ENCODE results near the gene CCR6. TPM values are rescaled to one million over a fixed set of nuclear protein-coding genes. Genes with fewer than 3 reads are reported as not detected.

The CCR6 gene
- total and polyA plus RNA-seq, 4 donors = 0.17 TPM; not detected in 3

GRCh38 chr6:167139761-167140160 is 16.9 kb downstream of the CCR6 start:
- WGBS (ENCODE audit: insufficient coverage) = no CpG with 5 or more reads among the region's 4 CpGs

GRCh38 chr6:167140589-167141474 is 17.9 kb downstream of the CCR6 start:
- WGBS (ENCODE audit: insufficient coverage) = 25% methylated on average over 7 of the region's 10 CpGs
- H3K4me1 ChIP-seq (ENCODE audit: control insufficient read depth, insufficient read depth, low read length) = peaks cover 15% of the 10 kb centered on the region
- peak overlapping the region; percentile 58 for H3K27ac ChIP-seq (ENCODE audit: low read depth, low read length)
- H3K36me3 ChIP-seq (ENCODE audit: control insufficient read depth, insufficient read depth, low read length) = no peaks in the 10 kb centered on the region
- H3K4me3 ChIP-seq (ENCODE audit: low read depth, low read length) = no peak overlapping the region
- no peaks in the 10 kb centered on the region for H3K27me3 ChIP-seq (ENCODE audit: control insufficient read depth, insufficient read depth, low read length)
- DNase-seq (ENCODE audit: low read depth in 4 of 6, low spot score in 6 of 6) = peak in 2 of 6 donors; percentile 48 to 73
- H3K9me3 ChIP-seq (ENCODE audit: control insufficient read depth, insufficient read depth, low read length) = no peaks in the 10 kb centered on the region

More at GRCh38 chr6:167139761-167140160, 16.9 kb downstream of the CCR6 start:
- H3K4me3 ChIP-seq (ENCODE audit: low read depth, low read length) = no peak overlapping the region
- no peaks in the 10 kb centered on the region for H3K9me3 ChIP-seq (ENCODE audit: control insufficient read depth, insufficient read depth, low read length)
- H3K36me3 ChIP-seq (ENCODE audit: control insufficient read depth, insufficient read depth, low read length) = no peaks in the 10 kb centered on the region
- DNase-seq (ENCODE audit: low read depth in 4 of 6, low spot score in 6 of 6) = no peak
- no peak overlapping the region for H3K27ac ChIP-seq (ENCODE audit: low read depth, low read length)
- H3K27me3 ChIP-seq (ENCODE audit: control insufficient read depth, insufficient read depth, low read length) = no peaks in the 10 kb centered on the region
- peaks cover 15% of the 10 kb centered on the region for H3K4me1 ChIP-seq (ENCODE audit: control insufficient read depth, insufficient read depth, low read length)

GRCh38 chr6:167141667-167142432 is 19.0 kb downstream of the CCR6 start:
- no peaks in the 10 kb centered on the region for H3K27me3 ChIP-seq (ENCODE audit: control insufficient read depth, insufficient read depth, low read length)
- peak in 2 of 6 donors; percentile 55 to 76 for DNase-seq (ENCODE audit: low read depth in 4 of 6, low spot score in 6 of 6)
- H3K27ac ChIP-seq (ENCODE audit: low read depth, low read length) = peak overlapping the region; percentile 58
- no peaks in the 10 kb centered on the region for H3K9me3 ChIP-seq (ENCODE audit: control insufficient read depth, insufficient read depth, low read length)
- H3K4me3 ChIP-seq (ENCODE audit: low read depth, low read length) = no peak overlapping the region
- H3K36me3 ChIP-seq (ENCODE audit: control insufficient read depth, insufficient read depth, low read length) = no peaks in the 10 kb centered on the region
- peaks cover 18% of the 10 kb centered on the region for H3K4me1 ChIP-seq (ENCODE audit: control insufficient read depth, insufficient read depth, low read length)
- 52% methylated on average over 10 of the region's 18 CpGs for WGBS (ENCODE audit: insufficient coverage)

GRCh38 chr6:167142433-167142761 is 19.5 kb downstream of the CCR6 start:
- WGBS (ENCODE audit: insufficient coverage) = no CpG with 5 or more reads among the region's 4 CpGs
- Histone ChIP-seq H3K4me1 (ENCODE audit: control insufficient read depth, insufficient read depth, low read length) (peaks cover 23% of the 10 kb centered on the region), H3K27ac (ENCODE audit: low read depth, low read length) (no peak overlapping the region), H3K27me3 (ENCODE audit: control insufficient read depth, insufficient read depth, low read length) (no peaks in the 10 kb centered on the region), H3K9me3 (ENCODE audit: control insufficient read depth, insufficient read depth, low read length) (no peaks in the 10 kb centered on the region), H3K4me3 (ENCODE audit: low read depth, low read length) (no peak overlapping the region), H3K36me3 (ENCODE audit: control insufficient read depth, insufficient read depth, low read length) (no peaks in the 10 kb centered on the region)
- DNase-seq (ENCODE audit: low read depth in 4 of 6, low spot score in 6 of 6) = no peak

- Histone ChIP-seq H3K36me3 (ENCODE audit: control insufficient read depth, insufficient read depth, low read length) (no peaks in the 10 kb centered on the region), H3K9me3 (ENCODE audit: control insufficient read depth, insufficient read depth, low read length) (no peaks in the 10 kb centered on the region), H3K27me3 (ENCODE audit: control insufficient read depth, insufficient read depth, low read length) (no peaks in the 10 kb centered on the region), H3K27ac (ENCODE audit: low read depth, low read length) (no peak overlapping the region), H3K4me1 (ENCODE audit: control insufficient read depth, insufficient read depth, low read length) (peaks cover 24% of the 10 kb centered on the region), H3K4me3 (ENCODE audit: low read depth, low read length) (no peak overlapping the region)
- 89% methylated on average over 9 of the region's 9 CpGs for WGBS (ENCODE audit: insufficient coverage)
- no peak for DNase-seq (ENCODE audit: low read depth in 4 of 6, low spot score in 6 of 6)
Measured at GRCh38 chr6:167143041-167143440, 20.1 kb downstream of the CCR6 start.

- H3K9me3 ChIP-seq (ENCODE audit: control insufficient read depth, insufficient read depth, low read length) = no peaks in the 10 kb centered on the region
- H3K36me3 ChIP-seq (ENCODE audit: control insufficient read depth, insufficient read depth, low read length) = no peaks in the 10 kb centered on the region
- H3K27ac ChIP-seq (ENCODE audit: low read depth, low read length) = no peak overlapping the region
- H3K27me3 ChIP-seq (ENCODE audit: control insufficient read depth, insufficient read depth, low read length) = no peaks in the 10 kb centered on the region
- H3K4me1 ChIP-seq (ENCODE audit: control insufficient read depth, insufficient read depth, low read length) = peaks cover 22% of the 10 kb centered on the region
- H3K4me3 ChIP-seq (ENCODE audit: low read depth, low read length) = no peak overlapping the region
- WGBS (ENCODE audit: insufficient coverage) = 92% methylated on average over 10 of the region's 12 CpGs
- no peak for DNase-seq (ENCODE audit: low read depth in 4 of 6, low spot score in 6 of 6)
Measured at GRCh38 chr6:167145461-167145860, 22.6 kb downstream of the CCR6 start.

- Histone ChIP-seq H3K27ac (ENCODE audit: low read depth, low read length) (no peak overlapping the region), H3K4me3 (ENCODE audit: low read depth, low read length) (no peak overlapping the region), H3K9me3 (ENCODE audit: control insufficient read depth, insufficient read depth, low read length) (no peaks in the 10 kb centered on the region), H3K4me1 (ENCODE audit: control insufficient read depth, insufficient read depth, low read length) (peaks cover 17% of the 10 kb centered on the region), H3K36me3 (ENCODE audit: control insufficient read depth, insufficient read depth, low read length) (no peaks in the 10 kb centered on the region), H3K27me3 (ENCODE audit: control insufficient read depth, insufficient read depth, low read length) (no peaks in the 10 kb centered on the region)
- WGBS (ENCODE audit: insufficient coverage) = 40% methylated on average over 2 of the region's 15 CpGs
- peak in 2 of 6 donors; percentile 46 to 53 for DNase-seq (ENCODE audit: low read depth in 4 of 6, low spot score in 6 of 6)
Measured at GRCh38 chr6:167146135-167146534, 23.2 kb downstream of the CCR6 start.

- DNase-seq (ENCODE audit: low read depth in 4 of 6, low spot score in 6 of 6) = peak in 2 of 6 donors; percentile 35 to 59
- H3K4me1 ChIP-seq (ENCODE audit: control insufficient read depth, insufficient read depth, low read length) = peaks cover 9% of the 10 kb centered on the region
- no peaks in the 10 kb centered on the region for H3K27me3 ChIP-seq (ENCODE audit: control insufficient read depth, insufficient read depth, low read length)
- H3K36me3 ChIP-seq (ENCODE audit: control insufficient read depth, insufficient read depth, low read length) = no peaks in the 10 kb centered on the region
- H3K9me3 ChIP-seq (ENCODE audit: control insufficient read depth, insufficient read depth, low read length) = no peaks in the 10 kb centered on the region
- no peak overlapping the region for H3K27ac ChIP-seq (ENCODE audit: low read depth, low read length)
- WGBS (ENCODE audit: insufficient coverage) = 16% methylated on average over 16 of the region's 16 CpGs
- no peak overlapping the region for H3K4me3 ChIP-seq (ENCODE audit: low read depth, low read length)
Measured at GRCh38 chr6:167146977-167147376, 24.1 kb downstream of the CCR6 start.

GRCh38 chr6:167148021-167148420 is 25.1 kb downstream of the CCR6 start:
- Histone ChIP-seq H3K4me1 (ENCODE audit: control insufficient read depth, insufficient read depth, low read length) (peaks cover 9% of the 10 kb centered on the region), H3K27me3 (ENCODE audit: control insufficient read depth, insufficient read depth, low read length) (no peaks in the 10 kb centered on the region), H3K27ac (ENCODE audit: low read depth, low read length) (no peak overlapping the region), H3K4me3 (ENCODE audit: low read depth, low read length) (no peak overlapping the region), H3K9me3 (ENCODE audit: control insufficient read depth, insufficient read depth, low read length) (no peaks in the 10 kb centered on the region), H3K36me3 (ENCODE audit: control insufficient read depth, insufficient read depth, low read length) (no peaks in the 10 kb centered on the region)
- DNase-seq (ENCODE audit: low read depth in 4 of 6, low spot score in 6 of 6) = no peak

All from spinal cord (tissue), 10 donors.